Progenitor cell of endocrine pancreas (in vitro differentiated cells): Measurements from ENCODE around the gene TRRAP. TPM values are rescaled to one million over a fixed set of nuclear protein-coding genes. Genes with fewer than 3 reads are reported as not detected.
"Not testable (repeated sequence)": the region's sequence is repeated elsewhere in the genome, so short reads cannot be mapped to it uniquely, and the experiment has no call there.

Experiments used
- DNase-seq: peaks from one replicate; pipeline ENCODE4 v3.0.0; 2021; ENCODE audit warnings: low spot score; ENCODE audit not compliant: unreplicated experiment
- H3K27ac Mint-ChIP-seq: 2 replicates; pipeline ENCODE4 v1.8.0; 2021; ENCODE audit warnings: mild to moderate bottlenecking, moderate library complexity, mixed read lengths
- H3K27me3 Mint-ChIP-seq: 2 replicates; pipeline ENCODE4 v1.8.0; 2021; ENCODE audit warnings: mixed read lengths
- H3K36me3 Mint-ChIP-seq: 2 replicates; pipeline ENCODE4 v1.8.0; 2022; ENCODE audit warnings: mixed read lengths; ENCODE audit not compliant: insufficient read depth
- H3K4me1 Mint-ChIP-seq: 2 replicates; pipeline ENCODE4 v1.8.0; 2021; ENCODE audit warnings: low read depth, mixed read lengths
- H3K4me3 Mint-ChIP-seq: 2 replicates; pipeline ENCODE4 v1.8.0; 2021; ENCODE audit warnings: low read depth, mild to moderate bottlenecking, moderate library complexity, mixed read lengths
- H3K9me3 Mint-ChIP-seq: 2 replicates; pipeline ENCODE4 v1.8.0; 2021; ENCODE audit warnings: low read depth, mixed read lengths
- CTCF ChIP-seq: fragments of 200-600 bp; sonication (generic); IDR thresholded peaks from one replicate; pipeline ENCODE4 v1.5.0; 2021; ENCODE audit warnings: antibody characterized with exemption, mild to moderate bottlenecking; ENCODE audit not compliant: unreplicated experiment
- total RNA-seq: library from RNA; stranded (reverse); gene quantifications from 2 replicates; pipeline ENCODE4 v1.2.1, GENCODE V29; 2021

Gene TRRAP
- total RNA-seq, 1 donor from 2014 or later = 75.8 TPM

GRCh38 chr7:99038086-99038855 is 159.9 kb downstream of the TRRAP start:
- Mint-ChIP-seq H3K36me3 (peaks cover 45% of the 10 kb centered on the region), H3K4me3 (no peak overlapping the region), H3K27me3 (no peaks in the 10 kb centered on the region), H3K9me3 (no peaks in the 10 kb centered on the region), H3K4me1 (peaks cover 8% of the 10 kb centered on the region), H3K27ac (no peak overlapping the region)
- no peak for DNase-seq
- TF ChIP-seq CTCF = no peak

GRCh38 chr7:99039384-99039891 is 161.1 kb downstream of the TRRAP start:
- no peak for TF ChIP-seq CTCF
- Mint-ChIP-seq H3K27ac (peak overlapping the region; percentile 83), H3K4me1 (peaks cover 10% of the 10 kb centered on the region), H3K36me3 (peaks cover 51% of the 10 kb centered on the region), H3K27me3 (no peaks in the 10 kb centered on the region), H3K4me3 (no peak overlapping the region), H3K9me3 (no peaks in the 10 kb centered on the region)
- no peak for DNase-seq

GRCh38 chr7:99040104-99040958 is 162.0 kb downstream of the TRRAP start:
- DNase-seq = peak; percentile 74
- H3K9me3 Mint-ChIP-seq = no peaks in the 10 kb centered on the region
- H3K4me1 Mint-ChIP-seq = peaks cover 10% of the 10 kb centered on the region
- H3K36me3 Mint-ChIP-seq = peaks cover 51% of the 10 kb centered on the region
- peak overlapping the region; percentile 91 for H3K27ac Mint-ChIP-seq
- no peaks in the 10 kb centered on the region for H3K27me3 Mint-ChIP-seq
- no peak overlapping the region for H3K4me3 Mint-ChIP-seq
- TF ChIP-seq CTCF = peak; percentile 79

- Mint-ChIP-seq H3K36me3 (peaks cover 57% of the 10 kb centered on the region), H3K4me1 (peaks cover 10% of the 10 kb centered on the region), H3K4me3 (no peak overlapping the region), H3K27me3 (no peaks in the 10 kb centered on the region), H3K9me3 (no peaks in the 10 kb centered on the region), H3K27ac (peak overlapping the region; percentile 55)
- TF ChIP-seq CTCF = no peak
- DNase-seq = no peak
Observed at GRCh38 chr7:99041526-99041925, 163.2 kb downstream of the TRRAP start.

- DNase-seq = no peak
- H3K4me3 Mint-ChIP-seq = no peak overlapping the region
- H3K4me1 Mint-ChIP-seq = peaks cover 10% of the 10 kb centered on the region
- TF ChIP-seq CTCF = no peak
- H3K27ac Mint-ChIP-seq = peak overlapping the region; percentile 81
- H3K36me3 Mint-ChIP-seq = peaks cover 51% of the 10 kb centered on the region
- no peaks in the 10 kb centered on the region for H3K27me3 Mint-ChIP-seq
- no peaks in the 10 kb centered on the region for H3K9me3 Mint-ChIP-seq
Observed at GRCh38 chr7:99042957-99043356, 164.6 kb downstream of the TRRAP start.

GRCh38 chr7:99044858-99045257 is 166.5 kb downstream of the TRRAP start:
- H3K27ac Mint-ChIP-seq, H3K27me3 Mint-ChIP-seq, H3K4me3 Mint-ChIP-seq, H3K4me1 Mint-ChIP-seq, DNase-seq, H3K9me3 Mint-ChIP-seq: not testable (repeated sequence)
- peaks cover 53% of the 10 kb centered on the region for H3K36me3 Mint-ChIP-seq

GRCh38 chr7:99046262-99046661 is 167.9 kb downstream of the TRRAP start:
- H3K27ac Mint-ChIP-seq, DNase-seq, H3K27me3 Mint-ChIP-seq, H3K4me3 Mint-ChIP-seq, H3K9me3 Mint-ChIP-seq: not testable (repeated sequence)
- H3K4me1 Mint-ChIP-seq = peaks cover 11% of the 10 kb centered on the region
- H3K36me3 Mint-ChIP-seq = peaks cover 51% of the 10 kb centered on the region
